Ramos (cell line): Measurements from ENCODE around the gene GBX2.

Experiments used
- in situ Hi-C: fragments of 300-500 bp; cut with MboI; formaldehyde crosslinking; loops from one replicate; pipeline ENCODE4 v1.14.3; 2022; ENCODE audit warnings: low sequenced_read_pairs; ENCODE audit not compliant: unreplicated experiment

The GBX2 gene

DNA sequence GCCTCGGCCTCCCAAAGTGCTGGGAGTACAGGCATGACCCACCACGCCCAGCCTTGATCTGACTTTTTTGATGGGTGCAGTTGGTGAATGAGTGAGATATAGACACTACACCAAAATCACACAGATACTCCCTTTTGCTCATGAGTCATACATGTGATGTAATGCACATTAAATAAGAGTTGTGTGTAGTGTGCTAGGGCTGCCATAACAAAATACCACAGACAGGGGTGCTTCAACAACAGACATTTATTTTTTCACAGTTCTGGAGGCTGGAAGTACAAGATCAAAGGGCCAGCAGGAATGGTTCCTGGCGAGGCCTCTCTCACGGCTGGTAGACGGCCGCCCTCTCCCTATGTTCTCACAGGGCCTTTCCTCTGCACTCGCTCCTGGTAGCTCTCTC lies 46.6 kb downstream of the GBX2 start:
- in situ Hi-C loops, result no loop called here

DNA sequence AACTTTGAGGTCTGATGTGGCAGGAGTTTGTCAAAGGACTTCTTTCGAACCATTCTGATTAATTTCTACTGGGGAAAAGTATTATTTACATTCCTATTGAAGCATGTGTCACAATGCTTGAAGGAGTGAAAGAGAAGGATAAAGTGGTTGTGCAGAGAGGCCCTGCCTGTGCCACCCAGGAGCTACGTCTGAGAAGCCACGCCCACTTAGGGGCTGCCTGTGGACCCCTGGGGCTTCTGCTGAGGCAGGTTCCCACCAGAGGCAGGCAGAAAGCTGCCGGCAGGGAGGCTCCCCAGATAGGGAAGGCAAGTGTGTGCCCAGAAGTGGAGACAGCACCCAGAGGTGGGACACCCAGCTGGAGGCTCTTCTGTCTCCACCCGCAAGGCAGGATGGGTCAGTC lies 47.4 kb downstream of the GBX2 start:
- in situ Hi-C loops, result no loop called here

DNA sequence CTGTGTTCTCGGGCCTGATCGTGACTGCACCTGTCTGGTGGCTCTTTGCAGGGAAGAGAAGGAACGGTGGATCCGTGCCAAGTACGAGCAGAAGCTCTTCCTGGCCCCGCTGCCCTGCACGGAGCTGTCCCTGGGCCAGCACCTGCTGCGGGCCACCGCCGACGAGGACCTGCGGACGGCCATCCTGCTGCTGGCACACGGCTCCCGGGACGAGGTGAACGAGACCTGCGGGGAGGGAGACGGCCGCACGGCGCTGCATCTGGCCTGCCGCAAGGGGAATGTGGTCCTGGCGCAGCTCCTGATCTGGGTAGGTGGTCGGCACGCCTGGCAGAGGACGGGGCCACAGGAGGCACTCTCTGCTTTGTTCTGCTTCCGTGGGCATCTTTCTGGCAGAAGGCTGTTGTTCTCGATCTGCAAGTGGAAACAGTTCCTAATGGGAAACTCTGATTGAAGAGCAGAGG lies 48.0 kb downstream of the GBX2 start:
- in situ Hi-C loops, result no loop called here

GRCh38 chr2:236119476-236119875 lies 48.7 kb downstream of the GBX2 start:
- in situ Hi-C loops, result no loop called here

DNA sequence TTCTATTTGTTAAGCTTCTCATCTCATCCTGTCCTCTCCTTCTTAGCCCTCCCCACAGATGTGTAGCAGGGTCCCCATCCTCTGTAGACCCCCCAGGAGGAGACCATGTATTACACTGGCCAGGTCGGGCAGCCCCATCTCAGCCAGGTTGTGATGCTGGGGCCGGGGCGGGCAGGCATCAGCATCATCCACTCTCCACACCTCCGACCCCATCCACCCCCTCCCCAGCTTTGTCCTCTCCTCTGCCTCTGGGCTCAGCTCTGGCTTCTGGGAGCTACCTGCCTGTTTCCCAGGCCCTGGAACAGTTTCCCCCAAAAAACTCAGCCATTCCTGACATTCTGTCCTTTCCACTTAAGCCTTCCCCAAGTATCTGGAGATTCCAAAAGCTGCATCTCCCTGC lies 49.2 kb downstream of the GBX2 start:
- in situ Hi-C loops, result no loop called here

DNA sequence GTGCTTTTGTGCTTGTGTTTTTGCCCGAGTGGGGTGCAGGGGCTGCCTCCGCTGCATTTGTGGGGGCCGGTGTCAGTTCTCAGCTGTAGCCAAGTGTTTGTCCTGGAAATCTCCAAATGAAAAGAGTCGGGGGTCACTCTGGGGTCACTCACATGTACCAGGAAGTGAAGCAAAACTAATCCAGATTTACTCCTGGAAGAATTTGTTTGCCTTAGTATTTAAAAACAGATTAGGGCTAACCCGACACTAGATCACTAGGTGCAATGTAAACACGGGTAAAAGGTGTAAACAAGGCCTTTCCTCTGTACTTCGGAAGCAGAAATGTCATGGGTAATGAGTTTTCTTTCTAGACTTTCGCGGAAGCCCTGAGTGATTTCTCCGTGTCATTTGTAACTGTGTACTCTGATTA lies 50.3 kb downstream of the GBX2 start:
- in situ Hi-C loops, result no loop called here

DNA sequence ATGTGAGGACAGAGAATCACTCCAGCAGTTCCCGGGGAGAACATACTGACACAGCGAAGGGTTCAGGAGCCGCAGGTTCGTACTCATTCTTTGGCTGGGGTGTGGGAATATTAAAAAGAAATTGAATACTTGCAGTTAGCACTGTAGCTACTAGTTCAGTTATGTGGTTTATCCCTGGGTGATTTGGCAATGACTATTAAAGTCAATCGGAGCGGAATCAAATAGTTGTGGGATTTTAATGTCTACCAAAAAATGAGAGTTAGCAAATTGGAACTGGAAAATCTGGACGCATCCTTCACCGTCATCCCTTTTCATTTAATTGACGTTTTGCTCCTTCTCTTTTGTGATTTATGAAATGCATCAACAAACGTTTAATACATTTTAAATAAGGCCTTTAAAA lies 50.8 kb downstream of the GBX2 start:
- in situ Hi-C loops, result no loop called here
